ENCODE data around the gene RORC.

DNA sequence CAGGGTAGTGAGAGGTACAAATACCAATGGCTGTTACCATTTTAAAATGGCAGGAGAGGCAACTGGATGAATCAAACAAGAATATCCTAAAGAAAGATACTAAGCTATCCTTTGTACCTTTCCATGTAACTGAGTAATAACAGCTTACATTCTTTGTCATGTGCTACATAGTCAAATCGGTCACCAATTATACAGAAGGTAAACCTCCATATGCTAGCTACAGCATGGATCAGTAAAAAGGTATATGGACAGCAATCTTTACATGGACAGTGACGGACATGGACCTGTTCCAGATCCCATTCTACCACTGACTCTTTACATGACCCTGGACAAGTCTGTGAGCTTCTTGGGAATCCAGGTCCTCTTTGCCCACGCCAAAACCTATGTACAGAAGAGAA lies 54.9 kb downstream of the RORC start:
- no peak for TF ChIP-seq TAF1 (IDR thresholded peaks at IDR 0.05; ENCODE audit: low read depth, low read length)
- no peak for TF ChIP-seq PAX5 (IDR thresholded peaks at IDR 0.05; ENCODE audit: insufficient read depth, low read length, severe bottlenecking)
- TF ChIP-seq POLR2AphosphoS5 (IDR thresholded peaks at IDR 0.05; ENCODE audit: low read depth, low read length), result no peak

Measured in GM12891 (cell line).